OCI-M1 (cell line): ENCODE measurements around the gene MEA1.

Source experiments
- DNase-seq: peaks from one replicate; lab custom pipeline; 2025; lab: John Stamatoyannopoulos, UW

MEA1 gene

DNA sequence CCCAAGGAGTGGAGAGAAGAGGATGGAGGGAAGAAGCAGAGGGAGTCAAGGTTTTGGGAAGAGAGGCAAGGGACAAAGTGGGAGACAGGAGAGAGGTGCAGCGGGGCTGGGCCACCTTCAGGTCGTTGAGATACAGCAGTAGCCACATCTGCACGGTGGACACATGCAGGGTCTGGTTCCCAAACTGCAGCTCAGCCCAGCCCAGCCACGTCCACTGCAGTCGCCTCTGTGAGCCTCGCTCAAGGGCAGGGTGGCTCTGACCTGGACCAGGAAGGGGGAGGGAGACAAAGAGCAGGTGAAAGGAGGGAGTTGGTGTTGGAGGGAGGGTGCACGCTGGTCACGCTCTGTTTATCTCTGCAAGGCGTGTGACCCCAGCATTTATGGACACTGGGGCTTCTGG is 25.0 kb upstream of the MEA1 start:
- DNase-seq = no peak

DNA sequence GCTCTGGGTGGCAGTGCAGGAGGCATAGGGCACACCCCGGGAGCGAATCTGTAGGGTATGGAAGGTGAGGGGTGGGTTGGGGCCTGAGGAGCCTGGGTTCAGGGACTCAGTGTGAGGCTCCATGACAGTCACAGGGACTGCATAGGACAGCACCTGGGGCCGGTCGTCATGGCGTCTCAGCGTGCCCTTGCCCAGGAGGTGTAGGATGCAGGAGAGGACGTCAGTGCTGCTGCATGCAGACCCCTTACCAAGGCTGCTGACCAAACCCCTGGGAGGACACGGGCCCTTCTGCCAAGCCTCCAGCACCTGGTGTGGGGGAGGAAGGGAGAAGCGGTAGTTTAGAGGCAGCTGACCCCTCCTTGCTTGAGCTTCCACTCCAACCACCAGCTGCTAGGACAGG is 24.0 kb upstream of the MEA1 start:
- no peak for DNase-seq

GRCh38 chr6:43037197-43037596 is 23.5 kb upstream of the MEA1 start:
- no peak for DNase-seq

DNA sequence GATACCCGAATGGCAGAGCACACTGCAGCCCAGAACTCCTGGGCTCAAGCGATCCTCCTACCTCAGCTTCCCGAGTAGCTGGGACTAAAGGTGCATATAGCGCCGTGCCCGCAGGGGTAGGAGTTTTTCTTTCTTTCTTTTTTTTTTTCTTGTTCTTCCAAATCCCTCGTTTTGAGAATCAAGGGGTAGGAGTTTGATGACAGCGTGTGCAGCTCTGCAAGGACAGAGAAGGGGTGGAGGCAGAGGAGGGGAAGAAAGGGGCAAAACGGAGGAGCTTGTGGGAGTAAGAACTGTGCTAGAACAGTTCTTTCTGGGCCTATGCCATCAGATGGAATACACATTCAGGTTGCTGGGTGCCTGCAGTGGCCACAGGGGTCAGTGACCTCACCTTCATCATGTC is 23.0 kb upstream of the MEA1 start:
- no peak for DNase-seq

DNA sequence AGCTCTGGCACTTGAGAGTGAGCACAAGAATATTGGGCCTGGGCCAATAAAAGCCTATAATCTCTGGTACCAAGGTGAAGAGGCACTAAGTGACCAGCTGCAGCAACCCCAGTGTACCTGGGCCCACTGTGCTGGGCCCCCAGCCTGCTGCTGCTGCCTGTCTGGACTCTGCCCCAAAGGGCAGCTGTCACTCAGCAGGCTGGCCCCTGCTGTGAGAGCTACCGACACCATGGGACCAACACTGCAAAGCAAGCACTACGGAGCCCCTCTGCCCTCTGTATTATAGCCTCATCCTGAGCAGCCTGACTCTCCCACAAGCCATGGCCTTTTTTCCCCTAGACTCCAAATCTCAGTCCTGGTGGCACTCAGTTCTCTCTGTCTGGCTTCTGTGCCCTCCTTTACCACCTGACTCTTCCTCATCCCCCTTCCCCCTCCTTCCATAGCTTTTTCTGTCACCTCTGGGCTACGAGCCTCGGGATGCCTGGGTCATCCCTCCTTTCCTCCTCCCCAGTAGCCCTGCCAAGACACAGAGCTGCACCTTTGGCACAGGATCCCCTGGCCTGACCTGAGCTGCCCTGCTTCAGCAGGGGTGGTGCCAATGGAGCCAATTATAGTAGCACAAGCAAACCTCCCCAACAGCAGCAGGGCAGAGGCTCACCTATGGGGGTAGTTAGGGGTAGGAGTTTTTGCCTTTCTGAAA is 21.9 kb upstream of the MEA1 start:
- DNase-seq = no peak

DNA sequence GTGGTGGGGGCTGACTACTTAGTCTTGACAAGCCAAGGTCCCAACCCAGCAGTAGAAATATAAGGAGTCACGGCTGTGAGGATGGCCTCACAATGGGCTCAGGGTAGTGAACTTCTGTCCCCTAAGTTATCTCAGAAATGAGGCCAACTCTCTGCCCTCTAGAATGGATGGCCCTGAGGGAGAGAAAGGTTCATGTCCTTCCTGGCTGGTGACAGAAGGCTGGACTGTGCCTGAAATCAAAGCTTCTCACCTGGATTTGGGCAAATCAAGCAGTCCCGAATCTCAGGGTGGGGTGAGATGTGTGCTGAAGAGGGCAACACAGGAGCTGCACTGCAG is 20.4 kb upstream of the MEA1 start:
- DNase-seq = no peak

DNA sequence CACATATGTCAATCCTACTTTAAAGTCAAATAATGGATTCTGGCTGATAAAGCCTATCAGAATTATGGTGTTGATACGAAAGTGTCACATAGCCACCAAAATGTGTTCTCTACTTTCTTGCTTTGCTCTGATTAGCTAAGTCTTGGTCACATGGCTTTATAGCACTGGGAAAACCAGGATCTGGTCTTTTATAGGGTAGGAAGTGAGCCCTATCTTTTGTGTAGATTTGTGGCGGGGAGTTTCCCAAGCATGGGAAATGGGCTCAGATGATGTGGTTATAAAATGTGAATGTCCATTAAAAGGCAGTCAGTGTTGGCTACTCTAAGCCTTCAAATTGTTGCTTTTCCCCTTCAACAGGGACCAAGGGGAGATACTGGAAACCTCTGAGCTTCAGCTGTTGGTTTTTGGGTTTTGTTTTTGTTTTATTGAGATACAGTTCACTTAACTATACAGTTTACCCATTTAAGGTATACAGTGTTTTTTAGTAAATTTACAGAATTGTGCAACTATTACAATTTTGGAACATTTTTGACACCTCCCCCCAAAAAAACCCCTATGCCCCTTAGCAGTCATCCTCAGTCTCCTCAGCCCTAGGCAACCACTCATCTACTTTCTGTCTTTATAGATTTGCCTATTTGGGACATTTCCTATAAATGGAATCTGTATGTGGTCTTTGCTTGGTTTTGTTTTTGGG is 19.9 kb upstream of the MEA1 start:
- no peak for DNase-seq

DNA sequence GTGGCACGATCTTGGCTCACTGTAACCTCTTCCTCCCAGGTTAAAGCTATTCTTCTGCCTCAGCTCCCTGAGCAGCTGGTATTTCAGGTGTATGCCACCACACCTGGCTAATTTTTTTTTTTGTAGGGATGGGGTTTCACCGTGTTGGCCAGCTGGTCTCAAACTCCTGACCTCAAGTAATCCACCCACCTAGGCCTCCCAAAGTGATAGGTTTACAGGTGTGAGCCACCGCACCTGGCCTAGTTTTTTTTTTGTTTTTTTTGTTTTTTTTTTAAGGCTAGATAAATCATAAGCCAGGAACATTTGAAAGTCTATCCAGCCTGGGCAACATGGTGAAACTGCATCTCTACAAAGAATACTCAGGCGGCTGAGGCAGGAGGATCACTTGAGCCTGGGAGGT is 18.6 kb upstream of the MEA1 start:
- DNase-seq = no peak

- DNase-seq = no peak
Measured at GRCh38 chr6:43029120-43029519, 15.4 kb upstream of the MEA1 start.

GRCh38 chr6:43026365-43026764 is 12.6 kb upstream of the MEA1 start:
- DNase-seq = no peak

DNA sequence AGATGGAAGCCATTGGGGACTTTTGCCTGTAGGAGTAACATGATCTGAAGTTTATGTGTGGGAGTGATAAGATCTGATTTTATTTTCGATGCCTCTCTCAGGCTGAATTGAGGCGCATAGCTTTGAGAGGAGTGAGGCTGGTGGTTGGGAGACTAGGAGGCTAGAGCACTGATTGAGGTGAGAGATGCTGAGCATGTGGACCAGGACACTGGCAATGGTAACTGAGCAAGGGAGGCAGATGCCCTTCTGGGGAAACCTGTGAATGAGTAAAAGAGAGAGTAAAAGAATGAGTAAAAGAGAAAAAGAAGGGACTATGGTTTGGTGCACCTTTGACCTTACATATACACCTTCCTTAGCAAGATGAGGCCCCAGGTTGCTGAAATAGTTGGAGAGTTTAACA is 10.7 kb upstream of the MEA1 start:
- no peak for DNase-seq

DNA sequence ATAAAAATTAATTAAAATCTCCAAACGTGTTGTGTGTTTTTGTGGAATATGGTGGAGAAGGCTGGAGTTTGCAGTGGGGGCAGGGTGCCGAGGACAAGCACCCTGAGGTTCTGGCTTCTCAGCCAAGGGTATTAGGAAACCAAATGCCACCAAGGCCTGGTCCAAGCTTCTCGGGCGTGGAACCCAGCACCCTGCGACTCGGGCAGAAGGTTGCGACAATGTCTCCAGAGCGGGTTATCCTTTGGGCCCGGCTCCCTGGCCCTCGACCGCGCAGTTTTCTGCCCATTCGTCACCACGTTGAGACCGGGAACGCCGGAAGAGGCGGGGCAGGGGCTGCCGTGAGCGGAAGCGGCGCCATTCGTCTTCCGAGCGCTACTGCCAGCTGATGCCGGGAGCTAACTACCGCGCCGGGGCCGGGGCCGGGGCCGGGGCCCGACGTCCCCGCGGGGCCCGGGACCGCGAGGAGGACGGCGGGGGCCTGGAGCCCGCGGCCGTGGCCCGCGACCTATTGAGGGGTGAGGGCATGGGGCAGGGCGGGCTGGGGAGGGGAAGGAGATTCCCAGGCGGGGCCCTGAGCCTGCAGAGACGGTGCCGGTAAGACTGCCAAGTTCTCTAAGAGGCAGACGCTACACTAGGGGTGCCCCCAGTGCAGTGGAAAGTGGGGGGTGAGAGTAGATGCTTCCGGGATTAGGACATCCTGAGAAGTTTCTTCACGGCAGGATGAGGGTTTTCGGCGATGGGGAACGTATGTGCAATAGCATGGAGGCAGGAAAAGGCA is 7.7 kb upstream of the MEA1 start, which contains the start of gene RRP36:
Gene RRP36, plus strand, starts transcription at position 354 of the 778 bp plus-strand sequence. Its CDS starts 32 bp downstream, at position 386.
- DNase-seq = peak; percentile 90

GRCh38 chr6:43020847-43021246 is 7.1 kb upstream of the MEA1 start:
- peak; percentile 70 for DNase-seq

GRCh38 chr6:43020052-43020705 is 6.4 kb upstream of the MEA1 start:
- no peak for DNase-seq

GRCh38 chr6:43019152-43019551 is 5.4 kb upstream of the MEA1 start:
- no peak for DNase-seq

DNA sequence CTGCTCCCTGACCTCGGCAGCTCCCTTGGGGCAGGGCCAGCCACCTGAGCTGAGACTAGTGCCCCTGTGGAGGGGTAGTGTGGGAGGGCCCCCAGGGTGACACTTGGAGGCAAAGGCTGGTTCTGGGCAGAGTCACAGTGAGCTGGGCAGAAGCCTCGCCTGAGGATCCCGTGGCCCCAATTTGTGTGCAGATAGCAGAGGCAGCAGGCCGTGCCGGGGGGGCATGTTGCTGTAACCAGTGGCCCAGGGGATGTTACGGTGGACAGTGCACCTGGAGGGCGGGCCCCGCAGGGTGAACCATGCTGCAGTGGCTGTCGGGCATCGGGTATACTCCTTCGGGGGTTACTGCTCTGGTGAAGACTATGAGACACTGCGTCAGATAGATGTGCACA is 3.2 kb upstream of the MEA1 start:
- no peak for DNase-seq

DNA sequence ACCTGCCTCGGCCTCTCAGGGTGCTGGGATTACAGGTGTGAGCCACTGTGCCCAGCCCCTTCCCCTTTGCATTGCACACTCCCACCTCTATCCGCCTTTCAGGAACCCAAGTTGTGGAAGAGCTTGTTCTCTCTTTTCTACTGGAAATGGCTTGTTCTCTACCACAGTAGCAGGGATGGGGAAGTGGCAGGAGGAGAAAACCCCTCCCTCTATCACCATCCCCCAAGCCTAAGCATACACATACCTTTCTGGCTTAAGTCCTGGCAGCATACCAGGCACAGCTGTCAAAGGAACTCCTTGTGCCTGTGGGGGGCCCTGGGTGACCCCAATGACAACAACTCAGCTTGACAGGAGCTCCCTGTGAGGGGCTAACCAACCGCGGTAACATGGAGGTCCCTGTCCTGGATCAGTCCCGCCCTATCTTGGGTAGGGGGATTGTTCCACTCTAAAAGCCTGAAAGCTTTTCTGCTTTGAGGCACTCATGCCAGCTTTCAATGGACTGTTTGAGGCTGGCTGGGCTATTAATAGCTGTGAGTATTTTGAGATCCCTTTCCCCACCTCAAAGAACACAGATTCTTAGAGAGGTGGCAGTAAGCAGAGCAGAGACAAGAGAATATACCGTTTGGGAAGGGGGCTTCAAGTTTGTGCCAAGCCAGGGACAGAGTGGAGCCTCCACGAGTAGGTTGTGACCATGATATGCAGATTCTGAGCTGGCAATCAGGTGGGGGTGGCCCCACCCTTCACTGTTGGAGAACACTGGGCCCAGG is 2.6 kb upstream of the MEA1 start:
- DNase-seq = no peak

- no peak for DNase-seq
Measured at GRCh38 chr6:43014434-43014909, 726 bp upstream of the MEA1 start.

DNA sequence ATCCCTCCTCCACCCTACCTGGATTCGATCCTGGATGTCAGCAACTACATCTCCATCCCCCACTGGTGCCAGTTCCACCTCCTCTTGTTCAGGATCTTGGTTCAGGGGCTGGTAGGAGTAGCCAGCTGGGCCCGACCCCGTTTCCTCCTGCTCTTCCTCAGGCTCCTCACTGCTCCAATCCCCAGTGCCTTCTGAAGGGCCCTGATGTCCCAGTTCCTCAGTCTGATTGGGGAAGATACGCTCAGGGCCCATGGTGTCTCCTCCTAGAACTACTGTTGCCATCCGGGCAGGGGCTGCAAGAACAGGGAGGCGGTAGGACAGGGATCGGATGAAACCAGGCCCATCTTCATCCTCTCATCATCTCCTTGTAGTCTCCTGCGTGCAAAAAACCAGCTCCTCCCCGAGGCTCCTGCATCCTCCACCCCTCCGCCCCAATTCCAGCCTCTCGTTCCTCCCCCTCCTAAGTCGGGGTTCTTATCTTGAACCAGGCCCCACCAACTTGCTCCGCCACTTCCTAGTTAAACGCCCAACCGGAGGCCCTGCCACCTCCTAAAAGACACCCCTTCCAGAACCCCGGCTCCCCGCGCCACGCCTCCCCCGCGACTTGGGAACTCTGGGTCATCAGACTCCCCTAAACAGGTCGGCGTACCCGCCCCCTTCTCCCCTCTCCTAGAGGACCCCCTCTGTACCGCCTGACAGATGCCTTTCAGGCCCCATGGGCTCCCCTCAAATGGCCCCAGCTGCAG is 476 bp downstream of the MEA1 start:
- peak; percentile 76 for DNase-seq

DNA sequence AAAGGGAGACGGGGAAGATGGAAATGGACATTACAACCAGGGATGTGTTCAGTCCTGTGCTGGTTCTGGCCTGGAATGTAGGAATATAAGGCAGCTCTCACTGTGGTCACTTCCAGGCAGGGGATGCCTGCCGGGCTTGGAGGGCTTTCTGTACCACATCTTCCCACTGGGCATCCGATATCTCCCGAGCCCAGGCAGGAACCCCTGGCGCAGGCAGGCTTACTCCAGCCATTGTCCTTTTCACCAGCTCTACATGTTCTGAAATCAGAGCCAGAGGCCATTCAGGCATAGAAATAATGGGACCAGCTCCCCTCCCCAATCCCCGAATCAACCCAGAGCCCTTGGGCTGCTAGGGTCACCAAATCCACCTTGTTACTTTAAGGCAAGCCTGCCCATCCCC is 1.4 kb downstream of the MEA1 start:
- no peak for DNase-seq

DNA sequence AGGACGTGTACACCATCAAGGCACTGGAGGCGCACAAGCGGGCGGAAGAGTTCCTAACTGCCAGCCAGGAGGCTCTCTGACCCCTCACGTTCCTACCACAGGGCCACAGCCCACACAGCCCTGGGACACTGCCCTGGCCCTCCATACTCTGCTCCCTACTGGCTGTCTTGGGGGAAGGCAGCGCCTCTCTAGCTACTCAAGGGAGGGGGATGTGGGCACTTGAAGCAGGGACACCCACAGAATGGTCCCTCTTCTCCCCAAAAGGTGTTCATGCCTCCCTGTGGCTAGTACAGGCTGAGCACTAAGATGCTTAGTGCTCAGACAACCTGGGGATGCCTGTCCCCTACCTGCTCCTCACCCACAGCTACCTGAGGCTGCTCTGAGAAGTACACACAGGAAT is 2.5 kb downstream of the MEA1 start:
- DNase-seq = no peak
